Measurements from ENCODE around the gene BLNK.

DNA sequence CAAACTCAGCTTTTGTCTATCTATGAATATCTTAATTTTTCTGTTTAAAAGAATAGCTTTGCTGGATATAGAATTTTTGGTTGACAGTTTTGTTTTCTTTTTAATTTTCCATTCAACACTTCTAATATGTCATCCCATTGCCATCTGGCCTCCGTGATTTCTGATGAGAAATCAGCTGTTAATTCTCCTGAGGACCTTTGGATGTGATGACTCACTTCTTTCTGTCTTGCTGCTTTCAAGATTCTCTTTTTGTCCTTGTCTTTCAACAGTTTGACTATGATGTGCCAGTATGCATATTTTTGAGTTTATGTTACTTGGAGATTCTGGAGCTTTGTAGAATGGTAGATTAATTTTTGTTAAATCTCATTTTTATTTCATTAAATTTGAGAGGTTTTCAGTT is 102.8 kb downstream of the BLNK start:
- TF ChIP-seq POLR2A (IDR thresholded peaks at IDR 0.05): no peak
- TF ChIP-seq, protein P1, sequence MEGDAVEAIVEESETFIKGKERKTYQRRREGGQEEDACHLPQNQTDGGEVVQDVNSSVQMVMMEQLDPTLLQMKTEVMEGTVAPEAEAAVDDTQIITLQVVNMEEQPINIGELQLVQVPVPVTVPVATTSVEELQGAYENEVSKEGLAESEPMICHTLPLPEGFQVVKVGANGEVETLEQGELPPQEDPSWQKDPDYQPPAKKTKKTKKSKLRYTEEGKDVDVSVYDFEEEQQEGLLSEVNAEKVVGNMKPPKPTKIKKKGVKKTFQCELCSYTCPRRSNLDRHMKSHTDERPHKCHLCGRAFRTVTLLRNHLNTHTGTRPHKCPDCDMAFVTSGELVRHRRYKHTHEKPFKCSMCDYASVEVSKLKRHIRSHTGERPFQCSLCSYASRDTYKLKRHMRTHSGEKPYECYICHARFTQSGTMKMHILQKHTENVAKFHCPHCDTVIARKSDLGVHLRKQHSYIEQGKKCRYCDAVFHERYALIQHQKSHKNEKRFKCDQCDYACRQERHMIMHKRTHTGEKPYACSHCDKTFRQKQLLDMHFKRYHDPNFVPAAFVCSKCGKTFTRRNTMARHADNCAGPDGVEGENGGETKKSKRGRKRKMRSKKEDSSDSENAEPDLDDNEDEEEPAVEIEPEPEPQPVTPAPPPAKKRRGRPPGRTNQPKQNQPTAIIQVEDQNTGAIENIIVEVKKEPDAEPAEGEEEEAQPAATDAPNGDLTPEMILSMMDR (IDR thresholded peaks at IDR 0.05): no peak
